HepG2 (cell line): ENCODE data around the gene EIF4A3. TPM values are rescaled to one million over a fixed set of nuclear protein-coding genes. Genes with fewer than 3 reads are reported as not detected.

Experiments
- ATAC-seq: fragments of 200-7000 bp; cut with Tn5 transposase; 3 replicates; pipeline ENCODE4 v1.9.1; 2020; ENCODE audit warnings: mild to moderate bottlenecking, moderate library complexity
- BruUV-seq: library from RNA; stranded (reverse); fragments of 400-500 nt; replicated peaks from 2 replicates; lab custom pipeline; 2021; lab: Mats Ljungman, UMichigan
- CTCF ChIA-PET: fragments of 300-600 bp; formaldehyde crosslinking; extraction: SDS; loops from one replicate; lab custom pipeline; 2021; ENCODE audit warnings: low total read pairs, inconsistent platforms, low intra/inter-chr PET ratio; lab: Yijun Ruan, JAX
- POLR2A ChIA-PET: fragments of 350-600 bp; sonication (Branson Sonifier 250); formaldehyde crosslinking; loops from one replicate; lab custom pipeline; 2020; ENCODE audit warnings: antibody characterized with exemption, inconsistent platforms; lab: Yijun Ruan, JAX
- DNase-seq: peaks from one replicate; pipeline ENCODE4 v3.0.0-alpha.2; 2015; ENCODE audit warnings: low spot score
- FAIRE-seq: peaks from 3 replicates; lab custom pipeline; 2011; peaks lifted over from hg19 to GRCh38; lab: Jason Lieb, UNC
- H2AFZ ChIP-seq: one replicate; pipeline ENCODE4 v1.6.1; 2011; ENCODE audit warnings: low read length, inconsistent platforms
- H3K27ac ChIP-seq: fragments of 300-600 bp; 3 replicates; pipeline ENCODE4 v1.8.0; 2011; ENCODE audit warnings: mixed run types, mild to moderate bottlenecking, mixed read lengths, low read length, inconsistent platforms; ENCODE audit not compliant: insufficient read depth; ENCODE audit errors: extremely low read length
- H3K27me3 ChIP-seq, 2 experiments: fragments of 200-600 bp in 1 of 2; 2 replicates in 1 of 2; 3 replicates in 1 of 2; pipeline versions ENCODE4 v1.6.0 to v1.8.0; 2011; ENCODE audit warnings: low read length in 2 of 2, mild to moderate bottlenecking in 2 of 2, moderate library complexity in 2 of 2, inconsistent platforms in 1 of 2; ENCODE audit not compliant: insufficient read depth in 2 of 2, control insufficient read depth in 1 of 2
- H3K36me3 ChIP-seq, 2 experiments: fragments of 200-600 bp in 1 of 2; replicated peaks in 1 of 2; 2 replicates in 1 of 2; 3 replicates in 1 of 2; pipeline versions ENCODE4 v1.5.1 to v1.8.0; 2011; ENCODE audit warnings: low read length in 2 of 2, inconsistent platforms in 1 of 2; ENCODE audit not compliant: insufficient read depth in 2 of 2, control insufficient read depth in 1 of 2
- H3K4me1 ChIP-seq: 2 replicates; pipeline ENCODE4 v1.5.1; 2012; ENCODE audit warnings: low read length, inconsistent platforms; ENCODE audit not compliant: insufficient read depth
- H3K4me2 ChIP-seq: 2 replicates; pipeline ENCODE4 v1.6.0; 2011; ENCODE audit warnings: low read depth, low read length, inconsistent platforms
- H3K4me3 ChIP-seq, 3 experiments: fragments of 200-600 bp in 1 of 3; sonication (generic), shearing (Covaris generic) in 1 of 3; replicated peaks in 1 of 3; 2 replicates each; pipeline ENCODE4 v1.5.1; 2011 to 2016; ENCODE audit warnings: low read length in 3 of 3, inconsistent platforms in 2 of 3, low read depth in 2 of 3, mild to moderate bottlenecking in 2 of 3, control low read depth in 1 of 3, mixed read lengths in 1 of 3; ENCODE audit not compliant: insufficient read depth in 1 of 3
- H3K79me2 ChIP-seq: one replicate; pipeline ENCODE4 v1.6.1; 2011; ENCODE audit warnings: low read length, inconsistent platforms; ENCODE audit not compliant: insufficient read depth
- H3K9ac ChIP-seq: 2 replicates; pipeline ENCODE4 v1.6.0; 2011; ENCODE audit warnings: mild to moderate bottlenecking, low read depth, low read length, inconsistent platforms; ENCODE audit not compliant: insufficient read depth
- H3K9me3 ChIP-seq: 2 replicates; pipeline ENCODE4 v1.5.1; 2012; ENCODE audit warnings: mild to moderate bottlenecking, low read length
- H4K20me1 ChIP-seq: 2 replicates; pipeline ENCODE4 v1.6.0; 2011; ENCODE audit warnings: inconsistent platforms, mild to moderate bottlenecking, low read length, moderate library complexity; ENCODE audit not compliant: insufficient read depth
- BRD4 ChIP-seq: sonication (generic); formaldehyde crosslinking; IDR thresholded peaks from 2 replicates; pipeline ENCODE4 v1.4.0; 2020; ENCODE audit warnings: missing genetic modification reagents
- HNRNPK ChIP-seq: fragments of 200-400 bp; formaldehyde crosslinking; IDR thresholded peaks from 2 replicates; pipeline ENCODE4 v1.6.1; 2018; ENCODE audit warnings: low read length, low read depth, moderate library complexity, mild to moderate bottlenecking; ENCODE audit not compliant: poor library complexity, severe bottlenecking
- KAT2B ChIP-seq: fragments of 150-350 bp; IDR thresholded peaks from 2 replicates; pipeline ENCODE4 v1.6.1; 2014; ENCODE audit warnings: low read depth, low read length, borderline replicate concordance
- MEIS2 ChIP-seq: sonication (generic); formaldehyde crosslinking; IDR thresholded peaks from 2 replicates; pipeline ENCODE4 v1.9.0; 2021; ENCODE audit warnings: mild to moderate bottlenecking, missing genetic modification reagents
- PITX1 ChIP-seq: sonication (generic); formaldehyde crosslinking; IDR thresholded peaks from 2 replicates; pipeline ENCODE4 v1.5.1; 2020; ENCODE audit warnings: mild to moderate bottlenecking, missing genetic modification reagents
- SIX1 ChIP-seq: sonication (generic); formaldehyde crosslinking; IDR thresholded peaks from 2 replicates; pipeline ENCODE4 v1.4.0; 2020; ENCODE audit warnings: missing genetic modification reagents, borderline replicate concordance
- SPEN ChIP-seq: sonication (generic); formaldehyde crosslinking; IDR thresholded peaks from 2 replicates; pipeline ENCODE4 v1.5.1; 2020; ENCODE audit warnings: low read depth, mild to moderate bottlenecking, missing genetic modification reagents
- ZNF343 ChIP-seq: sonication (generic); formaldehyde crosslinking; IDR thresholded peaks from 2 replicates; pipeline ENCODE4 v1.4.0; 2020; ENCODE audit warnings: mild to moderate bottlenecking, missing genetic modification reagents
- ZNF350 ChIP-seq: sonication (generic); formaldehyde crosslinking; IDR thresholded peaks from 2 replicates; pipeline ENCODE4 v1.4.0; 2020; ENCODE audit warnings: mild to moderate bottlenecking, low read depth, missing genetic modification reagents, borderline replicate concordance
- ZNF484 ChIP-seq: sonication (generic); formaldehyde crosslinking; IDR thresholded peaks from 2 replicates; pipeline ENCODE4 v1.5.1; 2020; ENCODE audit warnings: mild to moderate bottlenecking, low read depth, missing genetic modification reagents, borderline replicate concordance
- ZNF674 ChIP-seq: sonication (generic); formaldehyde crosslinking; IDR thresholded peaks from 2 replicates; pipeline ENCODE4 v1.5.0; 2020; ENCODE audit warnings: low read depth, mild to moderate bottlenecking, missing genetic modification reagents
- WGBS: methylation state at CpG from one replicate; pipeline ENCODE4 v1.1.6; 2017; ENCODE audit warnings: low lambda C conversion rate; 5-methylcytosine and 5-hydroxymethylcytosine counted together
- in situ Hi-C: cut with HindIII; loops from 2 replicates; pipeline ENCODE4 v1.10.0; 2017; ENCODE audit warnings: low pct_unique_long_range_greater_than_20kb; ENCODE audit not compliant: extremely low pct_ligation_motif_present
- intact Hi-C: fragments of 100-400 bp; cut with micrococcal nuclease; formaldehyde crosslinking; loops from one replicate; pipeline ENCODE4 v1.10.0; 2022; ENCODE audit not compliant: unreplicated experiment
- polyA plus RNA-seq, 8 experiments: library from polyadenylated mRNA; depleted of rRNA in 3 of 8; stranded (reverse) in 7 of 8; unstranded in 1 of 8; fragments of >200 nt; fragmentation: Illumina TruSeq in 4 of 8; extraction: Trizol in 4 of 8; gene quantifications; 2 replicates each; pipeline versions ENCODE4 v1.2.1 to v1.2.3, GENCODE V29; 2011 to 2016; ENCODE audit warnings: low read depth in 4 of 8, missing spikeins in 1 of 8, mixed read lengths in 1 of 8; ENCODE audit not compliant: insufficient read depth in 1 of 8
- total RNA-seq, 5 experiments: library from RNA; depleted of rRNA; stranded (reverse); fragments of >200 nt; fragmentation: Illumina TruSeq; extraction: Trizol; gene quantifications; 2 replicates each; pipeline ENCODE4 v1.2.3, GENCODE V29; 2016; ENCODE audit warnings: low read depth in 1 of 5

EIF4A3 gene
- total and polyA plus RNA-seq, 2 of the 13 experiments (the other 11 are each of a cell fraction or from before 2014, with no cell fraction given) = 145 to 187 TPM

- POLR2A ChIA-PET = interaction anchor here (0.9 to 2.6 kb wide), 2 partner anchors 9 to 14 kb away, joined by 3 to 13 read pairs; partner anchors contain the start of gene GAA
- Histone ChIP-seq H3K4me3 (no peak overlapping the region), H3K36me3 (no peaks in the 10 kb centered on the region), H4K20me1 (no peaks in the 10 kb centered on the region), H3K4me1 (no peaks in the 10 kb centered on the region), H3K9ac (no peak overlapping the region), H3K4me2 (no peak overlapping the region), H3K79me2 (no peaks in the 10 kb centered on the region), H3K27ac (no peak overlapping the region), H3K27me3 (no peaks in the 10 kb centered on the region), H3K9me3 (no peaks in the 10 kb centered on the region), H2AFZ (no peak overlapping the region)
- ATAC-seq (no peak), DNase-seq (no peak), FAIRE-seq (no peak)
- intact Hi-C loops (no loop called here), in situ Hi-C loops (no loop called here)
- BruUV-seq = no TSS peak
- CTCF ChIA-PET = no interaction called here
- no peak for TF ChIP-seq SPEN (CRISPR knock-in tag)
- no peak for TF ChIP-seq SIX1 (CRISPR knock-in tag)
- TF ChIP-seq BRD4 (CRISPR knock-in tag) = no peak
- TF ChIP-seq MEIS2 (CRISPR knock-in tag) = no peak
- TF ChIP-seq PITX1 (CRISPR knock-in tag) = no peak
- TF ChIP-seq ZNF343 (CRISPR knock-in tag) = no peak
- 84% methylated on average over 8 of the region's 8 CpGs for WGBS
These were observed 31.8 kb downstream of the EIF4A3 start for GRCh38 chr17:80115159-80115558.

- intact Hi-C loops (no loop called here), in situ Hi-C loops (no loop called here)
- no peak overlapping the region for H3K27ac ChIP-seq
- H3K27me3 ChIP-seq = no peaks in the 10 kb centered on the region
- TF ChIP-seq HNRNPK (no peak), ZNF484 (CRISPR knock-in tag) (no peak), KAT2B (no peak), ZNF674 (no peak), ZNF350 (CRISPR knock-in tag) (no peak)
- FAIRE-seq (no peak), DNase-seq (no peak), ATAC-seq (no peak)
- ChIA-PET POLR2A (interaction anchor here (0.9 to 2.6 kb wide), 2 partner anchors 10 to 13 kb away, joined by 3 to 13 read pairs; partner anchors contain the start of gene GAA), CTCF (no interaction called here)
- H3K4me3 ChIP-seq = no peak overlapping the region
- WGBS = 76% methylated on average over 7 of the region's 7 CpGs
- H3K9ac ChIP-seq = no peak overlapping the region
- no peaks in the 10 kb centered on the region for H3K36me3 ChIP-seq
- no peaks in the 10 kb centered on the region for H3K9me3 ChIP-seq
- no peaks in the 10 kb centered on the region for H3K4me1 ChIP-seq
- no TSS peak for BruUV-seq
- H4K20me1 ChIP-seq = no peaks in the 10 kb centered on the region
- H3K79me2 ChIP-seq = no peaks in the 10 kb centered on the region
- H2AFZ ChIP-seq = no peak overlapping the region
- no peak overlapping the region for H3K4me2 ChIP-seq
These were observed 32.2 kb downstream of the EIF4A3 start for GRCh38 chr17:80114758-80115157.
